Natural killer cell (primary cell): ENCODE results near the gene C10orf120. TPM values are rescaled to one million over a fixed set of nuclear protein-coding genes. Genes with fewer than 3 reads are reported as not detected.

Experiments used
- ATAC-seq, 3 donors: fragments of 150-1000 bp in 2 of 3; fragments of 200-7000 bp in 1 of 3; cut with Tn5 transposase; 1 replicate in 1 of 3; 2 replicates in 2 of 3; pipeline ENCODE4 v1.10.0; 2021; ENCODE audit warnings: mild to moderate bottlenecking in 2 of 3, moderate library complexity in 2 of 3
- DNase-seq, 2 donors: peaks; one replicate each; pipeline versions ENCODE4 v3.0.0 to v3.0.0-alpha.2; 2013 to 2021; ENCODE audit warnings: mixed read lengths in 1 of 2
- H3K27ac ChIP-seq: one replicate; pipeline ENCODE4 v1.5.1; 2013; ENCODE audit warnings: mild to moderate bottlenecking, low read length
- H3K27me3 ChIP-seq: one replicate; pipeline ENCODE4 v1.6.1; 2013; ENCODE audit warnings: low read length; ENCODE audit not compliant: control insufficient read depth, insufficient read depth
- H3K36me3 ChIP-seq: one replicate; pipeline ENCODE4 v1.6.1; 2013; ENCODE audit warnings: low read length; ENCODE audit not compliant: control insufficient read depth, insufficient read depth
- H3K4me1 ChIP-seq: one replicate; pipeline ENCODE4 v1.6.1; 2013; ENCODE audit warnings: low read length; ENCODE audit not compliant: control insufficient read depth, insufficient read depth
- H3K4me3 ChIP-seq: one replicate; pipeline ENCODE4 v1.5.1; 2013; ENCODE audit warnings: low read length
- H3K9me3 ChIP-seq: one replicate; pipeline ENCODE4 v1.6.1; 2013; ENCODE audit warnings: low read length; ENCODE audit not compliant: control insufficient read depth, insufficient read depth
- H3K27ac Mint-ChIP-seq, 2 donors: one replicate each; pipeline ENCODE4 v1.8.0; 2022; ENCODE audit warnings: mild to moderate bottlenecking in 2 of 2, mixed read lengths in 2 of 2, moderate library complexity in 1 of 2
- H3K27me3 Mint-ChIP-seq, 2 donors: one replicate each; pipeline ENCODE4 v1.8.0; 2022; ENCODE audit warnings: low read depth in 2 of 2, mixed read lengths in 2 of 2
- H3K36me3 Mint-ChIP-seq: one replicate; pipeline ENCODE4 v1.8.0; 2022; ENCODE audit warnings: mixed read lengths
- H3K4me1 Mint-ChIP-seq, 2 donors: one replicate each; pipeline ENCODE4 v1.8.0; 2022; ENCODE audit warnings: mixed read lengths in 2 of 2
- H3K4me3 Mint-ChIP-seq: one replicate; pipeline ENCODE4 v1.8.0; 2022; ENCODE audit warnings: mild to moderate bottlenecking, moderate library complexity, mixed read lengths
- H3K9me3 Mint-ChIP-seq, 2 donors: one replicate each; pipeline ENCODE4 v1.8.0; 2022; ENCODE audit warnings: mixed read lengths in 2 of 2
- WGBS: methylation state at CpG from one replicate; pipeline ENCODE4 v1.1.7; 2013; ENCODE audit warnings: missing lambda C conversion rate; ENCODE audit not compliant: insufficient coverage; 5-methylcytosine and 5-hydroxymethylcytosine counted together
- intact Hi-C: fragments of 100-400 bp; cut with micrococcal nuclease; formaldehyde crosslinking; loops from one replicate; pipeline ENCODE4 v1.14.2; 2022
- total RNA-seq, 4 donors: library from RNA; stranded (reverse); fragments of 120-200 nt in 1 of 4; gene quantifications; one replicate each; pipeline versions ENCODE4 v1.2.3 to v1.2.4, GENCODE V29; 2013 to 2022
- TF ChIP-seq, protein P1 (sequence below): fragments of 200-600 bp; IDR thresholded peaks from one replicate; pipeline ENCODE4 v1.8.0; 2022; ENCODE audit warnings: antibody characterized with exemption

The C10orf120 gene
- total RNA-seq: not detected
- not detected for total RNA-seq (2013)

GRCh38 chr10:122699796-122700455 lies at the start of gene C10orf120:
TSS of gene C10orf120 (minus strand) at chr10:122699846. CDS start at chr10:122699790, 56 bp downstream.
- Histone ChIP-seq H3K27me3 (no peaks in the 10 kb centered on the region), H3K4me3 (no peak within 1 kb of the TSS), H3K36me3 (no peaks in the 10 kb centered on the region), H3K9me3 (no peaks in the 10 kb centered on the region), H3K4me1 (no peaks in the 10 kb centered on the region), H3K27ac (no peak within 1 kb of the TSS)
- Mint-ChIP-seq H3K36me3 (no peaks in the 10 kb centered on the region), H3K27me3 (peaks cover 0 to 8% of the 10 kb centered on the region in 2 donors), H3K4me3 (no peak within 1 kb of the TSS), H3K4me1 (no peaks in the 10 kb centered on the region), H3K9me3 (no peaks in the 10 kb centered on the region), H3K27ac (no peak within 1 kb of the TSS)
- intact Hi-C loops: no loop called here
- TF ChIP-seq, protein P1, sequence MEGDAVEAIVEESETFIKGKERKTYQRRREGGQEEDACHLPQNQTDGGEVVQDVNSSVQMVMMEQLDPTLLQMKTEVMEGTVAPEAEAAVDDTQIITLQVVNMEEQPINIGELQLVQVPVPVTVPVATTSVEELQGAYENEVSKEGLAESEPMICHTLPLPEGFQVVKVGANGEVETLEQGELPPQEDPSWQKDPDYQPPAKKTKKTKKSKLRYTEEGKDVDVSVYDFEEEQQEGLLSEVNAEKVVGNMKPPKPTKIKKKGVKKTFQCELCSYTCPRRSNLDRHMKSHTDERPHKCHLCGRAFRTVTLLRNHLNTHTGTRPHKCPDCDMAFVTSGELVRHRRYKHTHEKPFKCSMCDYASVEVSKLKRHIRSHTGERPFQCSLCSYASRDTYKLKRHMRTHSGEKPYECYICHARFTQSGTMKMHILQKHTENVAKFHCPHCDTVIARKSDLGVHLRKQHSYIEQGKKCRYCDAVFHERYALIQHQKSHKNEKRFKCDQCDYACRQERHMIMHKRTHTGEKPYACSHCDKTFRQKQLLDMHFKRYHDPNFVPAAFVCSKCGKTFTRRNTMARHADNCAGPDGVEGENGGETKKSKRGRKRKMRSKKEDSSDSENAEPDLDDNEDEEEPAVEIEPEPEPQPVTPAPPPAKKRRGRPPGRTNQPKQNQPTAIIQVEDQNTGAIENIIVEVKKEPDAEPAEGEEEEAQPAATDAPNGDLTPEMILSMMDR: no peak
- no peak for DNase-seq
- no peak for ATAC-seq
- 65% methylated on average over 5 of the region's 5 CpGs for WGBS

DNA sequence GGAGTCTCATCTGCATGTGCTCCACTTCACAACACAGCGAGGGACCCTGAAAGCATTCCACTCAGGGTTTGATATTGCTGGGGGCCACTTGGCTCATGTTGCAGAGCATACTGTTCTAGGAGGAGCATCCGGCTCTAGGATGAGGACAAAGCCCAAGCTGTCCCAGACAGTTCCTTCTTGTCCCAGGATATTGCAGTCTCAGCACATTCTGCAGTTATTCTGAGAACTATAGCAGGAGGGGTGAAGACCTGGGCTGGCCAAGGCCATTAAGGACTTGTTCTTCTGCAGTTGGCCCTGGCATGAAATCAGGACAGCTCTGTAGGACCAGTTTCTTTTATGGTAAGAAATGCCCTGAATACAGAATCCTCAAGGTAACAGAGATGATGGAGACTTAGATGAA lies 48.9 kb upstream of the C10orf120 start:
- WGBS: 74% methylated on average over 2 of the region's 2 CpGs
- Histone ChIP-seq H3K36me3 (no peaks in the 10 kb centered on the region), H3K4me3 (no peak overlapping the region), H3K27me3 (no peaks in the 10 kb centered on the region), H3K27ac (no peak overlapping the region), H3K9me3 (no peaks in the 10 kb centered on the region), H3K4me1 (no peaks in the 10 kb centered on the region)
- Mint-ChIP-seq H3K36me3 (no peaks in the 10 kb centered on the region), H3K4me1 (no peaks in the 10 kb centered on the region), H3K27me3 (peaks cover 8 to 17% of the 10 kb centered on the region in 2 donors), H3K27ac (no peak overlapping the region), H3K9me3 (no peaks in the 10 kb centered on the region), H3K4me3 (no peak overlapping the region)
- no peak for ATAC-seq
- intact Hi-C loops: no loop called here
- TF ChIP-seq, protein P1: no peak
- DNase-seq: no peak

- TF ChIP-seq, protein P1: no peak
- 52% methylated on average over 6 of the region's 6 CpGs for WGBS
These were observed 46.8 kb upstream of the C10orf120 start for GRCh38 chr10:122746408-122746807.

GRCh38 chr10:122744257-122744656 lies 44.6 kb upstream of the C10orf120 start:
- Mint-ChIP-seq H3K4me1 (no peaks in the 10 kb centered on the region), H3K27ac (no peak overlapping the region), H3K9me3 (no peaks in the 10 kb centered on the region), H3K4me3 (no peak overlapping the region), H3K36me3 (no peaks in the 10 kb centered on the region), H3K27me3 (peaks cover 8 to 18% of the 10 kb centered on the region in 2 donors)
- no peak overlapping the region for H3K4me3 ChIP-seq
- no peaks in the 10 kb centered on the region for H3K36me3 ChIP-seq
- DNase-seq (no peak), ATAC-seq (no peak)
- no peaks in the 10 kb centered on the region for H3K9me3 ChIP-seq
- TF ChIP-seq, protein P1: no peak
- H3K27ac ChIP-seq: no peak overlapping the region
- intact Hi-C loops: no loop called here
- no peaks in the 10 kb centered on the region for H3K4me1 ChIP-seq
- WGBS: 76% methylated on average over 2 of the region's 2 CpGs
- H3K27me3 ChIP-seq: no peaks in the 10 kb centered on the region

More at GRCh38 chr10:122746408-122746807, 46.8 kb upstream of the C10orf120 start:
- no peaks in the 10 kb centered on the region for H3K36me3 Mint-ChIP-seq
- H3K27me3 Mint-ChIP-seq: peaks cover 8 to 18% of the 10 kb centered on the region in 2 donors
- H3K27ac ChIP-seq: no peak overlapping the region
- H3K9me3 Mint-ChIP-seq: no peaks in the 10 kb centered on the region
- H3K9me3 ChIP-seq: no peaks in the 10 kb centered on the region
- no peak for DNase-seq
- no peak for ATAC-seq
- no peaks in the 10 kb centered on the region for H3K27me3 ChIP-seq
- no peak overlapping the region for H3K4me3 Mint-ChIP-seq
- H3K4me1 Mint-ChIP-seq: no peaks in the 10 kb centered on the region
- H3K27ac Mint-ChIP-seq: no peak overlapping the region
- no peaks in the 10 kb centered on the region for H3K36me3 ChIP-seq
- intact Hi-C loops: no loop called here
- H3K4me1 ChIP-seq: no peaks in the 10 kb centered on the region
- no peak overlapping the region for H3K4me3 ChIP-seq
